Measurements from ENCODE around the gene PDHX. TPM values are rescaled to one million over a fixed set of nuclear protein-coding genes. Genes with fewer than 3 reads are reported as not detected.
A peak's percentile ranks its signal among the peaks of the same experiment; 100 is the strongest.

PDHX gene
- total and polyA plus RNA-seq, 10 of the 15 experiments (the other 5 are each of a cell fraction or from before 2014, with no cell fraction given), result 14.5 to 41.9 (median 28.0) TPM

DNA sequence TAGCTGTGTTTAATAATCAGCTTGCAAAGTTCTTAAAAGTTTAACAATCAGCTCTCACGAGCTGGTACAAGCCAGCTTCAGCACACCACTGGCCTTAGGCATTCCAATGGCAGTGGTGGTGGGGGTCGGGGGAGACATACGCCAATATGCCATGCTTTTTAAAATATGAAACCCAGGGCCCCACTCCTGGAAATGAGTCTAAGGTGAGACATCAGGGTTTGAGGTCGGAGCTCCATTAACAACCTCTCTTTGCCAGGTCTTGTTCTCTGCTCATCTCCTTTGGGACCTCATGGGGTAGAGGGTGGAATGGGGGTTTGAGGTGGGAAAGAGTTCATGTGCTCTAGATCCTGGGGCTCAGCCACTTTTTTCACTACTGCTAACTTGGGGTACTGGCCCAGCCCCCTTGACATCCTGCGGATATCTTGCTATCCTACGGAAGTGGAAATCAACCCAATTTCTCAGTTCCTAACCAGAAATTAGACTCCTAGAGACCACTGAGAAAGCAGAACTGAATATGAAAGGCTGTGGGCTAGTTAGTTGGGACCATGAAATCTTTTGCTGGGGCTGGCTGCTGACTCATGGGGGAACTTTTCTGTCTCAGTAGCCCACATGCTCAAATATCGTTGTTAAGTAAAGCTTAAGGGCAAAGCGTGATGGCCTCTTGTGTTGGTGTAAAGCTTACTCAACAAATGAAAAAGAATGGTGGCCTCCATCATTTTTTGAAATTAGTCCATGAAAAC, 90.1 kb downstream of the PDHX start (continued):
- TF ChIP-seq, protein P1, sequence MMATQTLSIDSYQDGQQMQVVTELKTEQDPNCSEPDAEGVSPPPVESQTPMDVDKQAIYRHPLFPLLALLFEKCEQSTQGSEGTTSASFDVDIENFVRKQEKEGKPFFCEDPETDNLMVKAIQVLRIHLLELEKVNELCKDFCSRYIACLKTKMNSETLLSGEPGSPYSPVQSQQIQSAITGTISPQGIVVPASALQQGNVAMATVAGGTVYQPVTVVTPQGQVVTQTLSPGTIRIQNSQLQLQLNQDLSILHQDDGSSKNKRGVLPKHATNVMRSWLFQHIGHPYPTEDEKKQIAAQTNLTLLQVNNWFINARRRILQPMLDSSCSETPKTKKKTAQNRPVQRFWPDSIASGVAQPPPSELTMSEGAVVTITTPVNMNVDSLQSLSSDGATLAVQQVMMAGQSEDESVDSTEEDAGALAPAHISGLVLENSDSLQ (IDR thresholded peaks at IDR 0.05), result no peak
- TF ChIP-seq, protein P2, sequence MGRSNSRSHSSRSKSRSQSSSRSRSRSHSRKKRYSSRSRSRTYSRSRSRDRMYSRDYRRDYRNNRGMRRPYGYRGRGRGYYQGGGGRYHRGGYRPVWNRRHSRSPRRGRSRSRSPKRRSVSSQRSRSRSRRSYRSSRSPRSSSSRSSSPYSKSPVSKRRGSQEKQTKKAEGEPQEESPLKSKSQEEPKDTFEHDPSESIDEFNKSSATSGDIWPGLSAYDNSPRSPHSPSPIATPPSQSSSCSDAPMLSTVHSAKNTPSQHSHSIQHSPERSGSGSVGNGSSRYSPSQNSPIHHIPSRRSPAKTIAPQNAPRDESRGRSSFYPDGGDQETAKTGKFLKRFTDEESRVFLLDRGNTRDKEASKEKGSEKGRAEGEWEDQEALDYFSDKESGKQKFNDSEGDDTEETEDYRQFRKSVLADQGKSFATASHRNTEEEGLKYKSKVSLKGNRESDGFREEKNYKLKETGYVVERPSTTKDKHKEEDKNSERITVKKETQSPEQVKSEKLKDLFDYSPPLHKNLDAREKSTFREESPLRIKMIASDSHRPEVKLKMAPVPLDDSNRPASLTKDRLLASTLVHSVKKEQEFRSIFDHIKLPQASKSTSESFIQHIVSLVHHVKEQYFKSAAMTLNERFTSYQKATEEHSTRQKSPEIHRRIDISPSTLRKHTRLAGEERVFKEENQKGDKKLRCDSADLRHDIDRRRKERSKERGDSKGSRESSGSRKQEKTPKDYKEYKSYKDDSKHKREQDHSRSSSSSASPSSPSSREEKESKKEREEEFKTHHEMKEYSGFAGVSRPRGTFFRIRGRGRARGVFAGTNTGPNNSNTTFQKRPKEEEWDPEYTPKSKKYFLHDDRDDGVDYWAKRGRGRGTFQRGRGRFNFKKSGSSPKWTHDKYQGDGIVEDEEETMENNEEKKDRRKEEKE (IDR thresholded peaks at IDR 0.05), result no peak
- no peak for TF ChIP-seq HDAC6 (IDR thresholded peaks at IDR 0.05; ENCODE audit: unreplicated experiment)
- no peak for TF ChIP-seq NFXL1 (IDR thresholded peaks at IDR 0.05; ENCODE audit: borderline replicate concordance)
- peak; percentile 99 for TF ChIP-seq EED (IDR thresholded peaks at IDR 0.05; ENCODE audit: low read depth)
- TF ChIP-seq CREB1 (IDR thresholded peaks at IDR 0.05; ENCODE audit: low read depth), result peak; percentile 62
- no peak for TF ChIP-seq POLR2AphosphoS5 (IDR thresholded peaks at IDR 0.05; ENCODE audit: low read length)

All from GM12878 (cell line).